ENCODE data around the gene ARL14EPL. TPM values are rescaled to one million over a fixed set of nuclear protein-coding genes. Genes with fewer than 3 reads are reported as not detected.
A peak's percentile ranks its signal among the peaks of the same experiment; 100 is the strongest.
"Not testable (repeated sequence)": the region's sequence is repeated elsewhere in the genome, so short reads cannot be mapped to it uniquely, and the experiment has no call there.

ARL14EPL gene
- polyA plus RNA-seq, 1 donor = not detected

DNA sequence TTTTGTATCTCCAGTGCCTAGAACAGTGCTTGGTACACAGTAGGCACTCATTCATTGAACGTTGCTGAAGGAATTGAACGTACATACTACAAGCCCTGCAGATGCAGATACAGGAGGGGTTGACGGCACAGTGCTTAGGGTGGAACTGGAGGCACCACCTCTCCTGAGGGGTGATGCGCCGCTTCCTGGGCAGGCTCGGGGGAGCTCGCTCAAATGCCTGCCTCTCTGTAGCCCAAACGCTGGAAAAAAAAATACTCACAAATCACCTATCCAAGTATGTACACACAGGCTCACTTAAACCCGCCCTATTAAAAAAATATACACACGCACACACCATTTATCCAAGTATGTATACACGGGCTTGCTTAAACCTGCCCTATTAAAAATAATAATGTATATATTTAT, 52.0 kb downstream of the ARL14EPL start:
- no peaks in the 10 kb centered on the region for H3K36me3 ChIP-seq (ENCODE audit: control insufficient read depth, insufficient read depth, low read length)
- no peaks in the 10 kb centered on the region for H3K27me3 ChIP-seq (ENCODE audit: control insufficient read depth, insufficient read depth, low read length)
- no CpG with 5 or more reads among the region's 11 CpGs for WGBS (ENCODE audit: insufficient coverage, low lambda C conversion rate)
- peak overlapping the region; percentile 91 for H3K27ac ChIP-seq (ENCODE audit: low read length)
- peak; percentile 30 to 65 for DNase-seq
- peaks cover 12% of the 10 kb centered on the region for H3K4me1 ChIP-seq (ENCODE audit: control insufficient read depth, insufficient read depth, low read length)
- peak overlapping the region; percentile 87 for H3K4me3 ChIP-seq (ENCODE audit: low read length)
- H3K9me3 ChIP-seq (ENCODE audit: control insufficient read depth, low read depth, low read length) = peaks cover 2% of the 10 kb centered on the region

DNA sequence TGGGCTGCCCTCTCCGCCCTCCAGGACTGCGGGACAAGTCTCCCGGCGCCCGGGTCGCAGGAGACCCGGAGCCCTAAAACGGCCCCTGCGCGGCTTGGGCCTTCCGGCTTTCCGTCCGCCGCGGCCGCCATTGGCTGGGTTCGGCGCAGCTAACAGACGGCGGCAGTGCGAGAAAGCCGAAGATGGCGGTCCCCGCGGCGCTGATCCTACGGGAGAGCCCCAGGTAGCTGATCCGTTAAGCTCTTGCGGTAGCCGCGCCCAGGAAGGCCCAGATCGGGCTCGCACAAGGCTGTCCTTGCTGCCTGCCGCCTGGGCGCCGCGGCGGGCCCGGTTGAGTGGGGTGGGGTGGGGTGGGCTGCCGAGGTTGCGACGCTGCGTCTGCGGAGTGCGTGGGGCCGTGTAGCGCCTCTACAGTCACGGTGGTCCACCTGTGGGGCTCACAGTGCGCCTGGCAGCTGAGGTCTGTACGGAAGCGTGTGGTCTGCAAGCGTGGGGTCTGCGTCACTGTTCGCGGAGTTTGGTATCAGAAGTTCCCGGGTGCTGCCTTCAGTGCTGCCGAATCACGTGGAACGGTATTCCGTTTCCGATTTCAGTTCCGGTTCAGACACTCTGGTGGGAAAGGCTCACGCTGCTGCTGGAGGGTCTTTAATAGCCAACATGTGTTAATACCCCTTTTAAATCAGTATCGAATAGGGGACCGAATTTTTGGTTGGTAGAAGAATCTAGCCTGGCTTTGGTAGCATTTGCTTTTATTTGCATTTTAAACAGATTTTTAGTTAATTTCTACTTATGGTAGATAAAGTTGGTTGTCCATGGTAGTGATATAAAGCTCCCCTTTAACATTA, 52.8 kb downstream of the ARL14EPL start, which contains the start of gene COMMD10:
COMMD10 (plus strand) TSS at position 155 of the 845 bp plus-strand sequence.
- no CpG with 5 or more reads among the region's 65 CpGs for WGBS (ENCODE audit: insufficient coverage, low lambda C conversion rate)
- H3K9me3 ChIP-seq (ENCODE audit: control insufficient read depth, low read depth, low read length) = peaks cover 2% of the 10 kb centered on the region
- no peaks in the 10 kb centered on the region for H3K27me3 ChIP-seq (ENCODE audit: control insufficient read depth, insufficient read depth, low read length)
- peak; percentile 72 to 88 for DNase-seq
- H3K4me3 ChIP-seq (ENCODE audit: low read length) = peak within 1 kb of the TSS; percentile 87
- H3K27ac ChIP-seq (ENCODE audit: low read length) = peak within 1 kb of the TSS; percentile 91
- peaks cover 20% of the 10 kb centered on the region for H3K4me1 ChIP-seq (ENCODE audit: control insufficient read depth, insufficient read depth, low read length)
- no peaks in the 10 kb centered on the region for H3K36me3 ChIP-seq (ENCODE audit: control insufficient read depth, insufficient read depth, low read length)

DNA sequence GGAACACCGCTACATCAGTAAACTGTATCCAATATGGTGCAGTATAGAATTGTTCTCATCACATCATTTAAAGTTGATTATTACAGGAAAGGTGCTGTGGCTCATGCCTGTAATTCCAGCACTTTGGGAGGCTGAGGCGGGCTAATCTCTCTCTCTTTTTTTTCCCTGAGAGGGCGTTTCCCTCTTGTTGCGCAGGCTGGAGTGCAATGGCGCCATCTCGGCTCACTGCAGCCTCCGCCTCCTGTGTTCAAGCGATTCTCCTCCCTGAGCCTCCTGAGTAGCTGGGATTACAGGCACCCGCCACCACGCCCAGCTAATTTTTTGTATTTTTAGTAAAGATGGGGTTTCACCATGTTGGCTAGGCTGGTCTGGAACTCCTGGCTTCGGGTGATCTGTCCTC, 54.0 kb downstream of the ARL14EPL start:
- WGBS (ENCODE audit: insufficient coverage, low lambda C conversion rate) = no CpG with 5 or more reads among the region's 11 CpGs
- not testable (repeated sequence) for H3K27ac ChIP-seq (ENCODE audit: low read length); H3K9me3 ChIP-seq (ENCODE audit: control insufficient read depth, low read depth, low read length); H3K27me3 ChIP-seq (ENCODE audit: control insufficient read depth, insufficient read depth, low read length); DNase-seq; H3K4me3 ChIP-seq (ENCODE audit: low read length); H3K36me3 ChIP-seq (ENCODE audit: control insufficient read depth, insufficient read depth, low read length)
- peaks cover 20% of the 10 kb centered on the region for H3K4me1 ChIP-seq (ENCODE audit: control insufficient read depth, insufficient read depth, low read length)

DNA sequence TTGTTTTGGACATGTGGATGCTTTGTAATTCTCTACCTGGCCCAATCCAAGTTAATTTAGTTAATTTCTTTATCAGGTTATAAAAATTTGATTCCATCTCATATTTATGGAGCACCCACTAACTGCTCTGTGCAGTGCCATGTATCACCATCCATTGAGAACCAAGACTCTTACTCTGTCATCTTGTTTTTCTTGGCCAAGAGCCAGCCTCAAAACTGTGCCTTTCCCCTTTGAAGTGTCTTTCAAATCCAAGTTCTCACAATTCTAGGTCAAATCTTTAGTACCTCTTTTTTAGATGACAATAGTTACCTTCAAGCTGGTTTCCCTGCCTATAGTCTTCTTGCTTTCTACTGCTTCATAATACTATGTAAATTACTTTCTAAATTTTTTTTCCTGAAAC, 55.8 kb downstream of the ARL14EPL start:
- no peak for DNase-seq
- Histone ChIP-seq H3K9me3 (ENCODE audit: control insufficient read depth, low read depth, low read length) (peaks cover 2% of the 10 kb centered on the region), H3K4me1 (ENCODE audit: control insufficient read depth, insufficient read depth, low read length) (peaks cover 20% of the 10 kb centered on the region), H3K4me3 (ENCODE audit: low read length) (no peak overlapping the region), H3K27me3 (ENCODE audit: control insufficient read depth, insufficient read depth, low read length) (no peaks in the 10 kb centered on the region), H3K27ac (ENCODE audit: low read length) (peak overlapping the region; percentile 3), H3K36me3 (ENCODE audit: control insufficient read depth, insufficient read depth, low read length) (peaks cover 10% of the 10 kb centered on the region)

DNA sequence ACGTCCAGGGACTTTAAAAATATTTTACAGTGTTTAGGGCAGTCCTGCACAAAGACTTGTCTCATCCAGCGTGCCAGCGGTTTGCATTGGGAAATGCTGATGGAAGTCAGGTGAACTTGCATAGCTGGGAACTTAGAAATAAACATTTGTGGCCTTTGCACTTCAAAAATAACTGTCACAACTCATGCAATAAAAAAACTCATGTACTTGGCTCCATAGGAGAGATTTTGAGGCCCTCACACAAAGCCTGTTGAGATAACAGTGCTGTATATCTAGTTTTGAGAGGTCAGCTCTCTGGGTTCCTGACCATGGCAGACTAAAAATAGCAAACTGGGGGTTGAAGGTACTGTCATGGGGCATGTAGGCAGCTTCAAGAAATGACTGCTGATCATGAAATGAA, 58.0 kb downstream of the ARL14EPL start:
- peaks cover 13% of the 10 kb centered on the region for H3K4me1 ChIP-seq (ENCODE audit: control insufficient read depth, insufficient read depth, low read length)
- DNase-seq = peak; percentile 78 to 90
- WGBS (ENCODE audit: insufficient coverage, low lambda C conversion rate) = 40% methylated on average over 1 of the region's 3 CpGs
- no peaks in the 10 kb centered on the region for H3K9me3 ChIP-seq (ENCODE audit: control insufficient read depth, low read depth, low read length)
- H3K27ac ChIP-seq (ENCODE audit: low read length) = peak overlapping the region; percentile 65
- no peak overlapping the region for H3K4me3 ChIP-seq (ENCODE audit: low read length)
- peaks cover 20% of the 10 kb centered on the region for H3K36me3 ChIP-seq (ENCODE audit: control insufficient read depth, insufficient read depth, low read length)
- no peaks in the 10 kb centered on the region for H3K27me3 ChIP-seq (ENCODE audit: control insufficient read depth, insufficient read depth, low read length)

DNA sequence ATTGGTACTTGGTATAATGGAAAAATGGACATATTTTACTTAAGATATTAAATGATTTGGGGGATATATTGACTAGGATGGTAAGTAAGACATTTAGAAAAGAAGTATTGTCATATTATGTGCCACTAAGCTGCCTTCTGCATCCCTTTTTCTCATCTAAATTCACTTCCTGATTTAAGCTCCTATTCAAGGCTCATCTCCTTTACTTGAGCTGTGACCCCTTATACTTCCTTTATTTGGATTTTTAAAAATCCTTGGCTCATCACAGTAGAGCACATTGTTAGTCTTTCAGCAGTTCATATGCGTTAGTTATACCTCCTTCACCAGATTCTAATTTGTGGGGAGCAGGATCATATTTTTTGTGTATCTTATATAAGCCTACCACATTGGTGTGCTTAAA, 59.1 kb downstream of the ARL14EPL start:
- no CpG with 5 or more reads among the region's 1 CpG for WGBS (ENCODE audit: insufficient coverage, low lambda C conversion rate)
- Histone ChIP-seq H3K4me1 (ENCODE audit: control insufficient read depth, insufficient read depth, low read length) (peaks cover 13% of the 10 kb centered on the region), H3K27ac (ENCODE audit: low read length) (no peak overlapping the region), H3K9me3 (ENCODE audit: control insufficient read depth, low read depth, low read length) (no peaks in the 10 kb centered on the region), H3K36me3 (ENCODE audit: control insufficient read depth, insufficient read depth, low read length) (peaks cover 20% of the 10 kb centered on the region), H3K27me3 (ENCODE audit: control insufficient read depth, insufficient read depth, low read length) (no peaks in the 10 kb centered on the region), H3K4me3 (ENCODE audit: low read length) (no peak overlapping the region)
- DNase-seq = no peak

DNA sequence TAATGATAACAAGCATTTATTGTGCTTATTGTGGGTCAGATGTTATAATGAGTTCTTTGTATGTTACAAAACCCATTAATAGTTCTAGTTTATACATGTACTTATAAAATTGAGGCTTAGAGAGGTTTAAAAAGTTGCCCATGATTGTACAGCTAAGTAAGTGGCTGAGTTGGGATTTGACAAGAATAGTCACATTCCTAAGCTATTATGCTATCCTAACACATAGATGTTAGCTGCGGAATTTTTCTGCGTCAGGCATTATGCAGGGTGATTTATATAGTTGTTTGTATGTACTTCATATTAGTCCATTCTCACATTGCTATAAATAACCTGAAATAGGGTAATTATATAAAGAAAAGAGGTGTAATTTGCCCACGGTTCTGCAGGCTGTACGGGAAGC, 65.0 kb downstream of the ARL14EPL start:
- WGBS (ENCODE audit: insufficient coverage, low lambda C conversion rate) = no CpG with 5 or more reads among the region's 4 CpGs
- peaks cover 36% of the 10 kb centered on the region for H3K36me3 ChIP-seq (ENCODE audit: control insufficient read depth, insufficient read depth, low read length)

DNA sequence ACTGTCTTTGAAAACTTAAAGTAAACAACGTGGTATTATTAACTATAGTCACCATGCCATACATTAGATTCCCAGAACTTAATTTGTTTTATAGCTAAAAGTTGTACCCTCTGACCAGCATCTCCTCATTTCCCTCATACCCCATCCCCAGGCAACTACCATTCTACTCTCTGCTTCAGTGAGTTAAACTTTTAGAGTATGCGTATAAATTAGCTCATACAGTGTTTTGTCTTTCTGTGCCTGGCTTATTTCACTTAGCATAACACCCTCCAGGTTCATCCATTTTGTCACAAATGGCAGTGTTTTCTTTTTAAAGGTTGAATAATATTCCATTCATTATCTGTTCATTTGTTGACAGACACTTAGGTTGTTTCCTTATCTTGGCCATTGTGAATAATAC, 66.7 kb downstream of the ARL14EPL start:
- DNase-seq = no peak
- H3K27me3 ChIP-seq (ENCODE audit: control insufficient read depth, insufficient read depth, low read length) = no peaks in the 10 kb centered on the region
- H3K4me3 ChIP-seq (ENCODE audit: low read length) = no peak overlapping the region
- H3K4me1 ChIP-seq (ENCODE audit: control insufficient read depth, insufficient read depth, low read length) = no peaks in the 10 kb centered on the region
- H3K27ac ChIP-seq (ENCODE audit: low read length) = no peak overlapping the region
- H3K9me3 ChIP-seq (ENCODE audit: control insufficient read depth, low read depth, low read length) = no peaks in the 10 kb centered on the region
- 100% methylated on average over 1 of the region's 2 CpGs for WGBS (ENCODE audit: insufficient coverage, low lambda C conversion rate)
- peaks cover 23% of the 10 kb centered on the region for H3K36me3 ChIP-seq (ENCODE audit: control insufficient read depth, insufficient read depth, low read length)

More for the DNA sequence above, 65.0 kb downstream of the ARL14EPL start:
- Histone ChIP-seq H3K27ac (ENCODE audit: low read length) (no peak overlapping the region), H3K9me3 (ENCODE audit: control insufficient read depth, low read depth, low read length) (no peaks in the 10 kb centered on the region), H3K4me1 (ENCODE audit: control insufficient read depth, insufficient read depth, low read length) (no peaks in the 10 kb centered on the region), H3K4me3 (ENCODE audit: low read length) (no peak overlapping the region), H3K27me3 (ENCODE audit: control insufficient read depth, insufficient read depth, low read length) (no peaks in the 10 kb centered on the region)
- DNase-seq = no peak

DNA sequence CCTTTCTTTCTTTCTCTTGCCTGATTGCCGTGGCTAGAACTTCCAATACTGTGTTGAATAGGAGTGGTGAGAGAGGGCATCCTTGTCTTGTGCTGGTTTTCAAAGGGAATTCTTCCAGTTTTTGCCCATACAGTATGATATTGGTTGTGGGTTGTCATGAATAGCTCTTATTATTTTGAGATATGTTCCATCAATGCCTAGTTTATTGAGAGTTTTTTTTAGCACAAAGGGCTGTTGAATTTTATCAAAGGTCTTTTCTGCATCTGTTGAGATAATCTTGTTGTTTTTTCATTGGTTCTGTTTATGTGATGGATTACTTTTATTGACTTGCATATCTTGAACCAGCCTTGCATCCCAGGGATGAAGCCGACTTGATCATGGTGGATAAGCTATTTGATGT, 72.7 kb downstream of the ARL14EPL start:
- no CpG with 5 or more reads among the region's 2 CpGs for WGBS (ENCODE audit: insufficient coverage, low lambda C conversion rate)
- H3K4me1 ChIP-seq (ENCODE audit: control insufficient read depth, insufficient read depth, low read length); H3K27me3 ChIP-seq (ENCODE audit: control insufficient read depth, insufficient read depth, low read length); H3K4me3 ChIP-seq (ENCODE audit: low read length); H3K27ac ChIP-seq (ENCODE audit: low read length); H3K9me3 ChIP-seq (ENCODE audit: control insufficient read depth, low read depth, low read length); DNase-seq: not testable (repeated sequence)
- peaks cover 16% of the 10 kb centered on the region for H3K36me3 ChIP-seq (ENCODE audit: control insufficient read depth, insufficient read depth, low read length)

Data from large intestine (tissue), 3 donors.